ENCODE measurements around the gene TRAPPC5. TPM values are rescaled to one million over a fixed set of nuclear protein-coding genes. Genes with fewer than 3 reads are reported as not detected.

Gene TRAPPC5
- total RNA-seq, 6 experiments from 2014 or later = 143 to 179 (median 159) TPM

GRCh38 chr19:7657131-7657751 is 23.4 kb upstream of the TRAPPC5 start:
- H3K4me1 Mint-ChIP-seq (ENCODE audit: low read depth) = peaks cover 7% of the 10 kb centered on the region
- H3K27ac Mint-ChIP-seq = no peak overlapping the region
- no peak for TF ChIP-seq CTCF (IDR thresholded peaks at IDR 0.05)
- no peak for DNase-seq
- H3K4me3 Mint-ChIP-seq = no peak overlapping the region
- no peaks in the 10 kb centered on the region for H3K9me3 Mint-ChIP-seq
- peaks cover 32% of the 10 kb centered on the region for H3K27me3 Mint-ChIP-seq (ENCODE audit: insufficient read depth)
- H3K36me3 Mint-ChIP-seq (ENCODE audit: low read depth) = no peaks in the 10 kb centered on the region

GRCh38 chr19:7658219-7658686 is 22.4 kb upstream of the TRAPPC5 start:
- Mint-ChIP-seq H3K4me3 (no peak overlapping the region), H3K27me3 (ENCODE audit: insufficient read depth) (peaks cover 36% of the 10 kb centered on the region), H3K4me1 (ENCODE audit: low read depth) (no peaks in the 10 kb centered on the region; the same call in 1 of the 2 replicates), H3K27ac (no peak overlapping the region), H3K9me3 (no peaks in the 10 kb centered on the region), H3K36me3 (ENCODE audit: low read depth) (no peaks in the 10 kb centered on the region)
- no peak for DNase-seq
- TF ChIP-seq CTCF (IDR thresholded peaks at IDR 0.05) = no peak

DNA sequence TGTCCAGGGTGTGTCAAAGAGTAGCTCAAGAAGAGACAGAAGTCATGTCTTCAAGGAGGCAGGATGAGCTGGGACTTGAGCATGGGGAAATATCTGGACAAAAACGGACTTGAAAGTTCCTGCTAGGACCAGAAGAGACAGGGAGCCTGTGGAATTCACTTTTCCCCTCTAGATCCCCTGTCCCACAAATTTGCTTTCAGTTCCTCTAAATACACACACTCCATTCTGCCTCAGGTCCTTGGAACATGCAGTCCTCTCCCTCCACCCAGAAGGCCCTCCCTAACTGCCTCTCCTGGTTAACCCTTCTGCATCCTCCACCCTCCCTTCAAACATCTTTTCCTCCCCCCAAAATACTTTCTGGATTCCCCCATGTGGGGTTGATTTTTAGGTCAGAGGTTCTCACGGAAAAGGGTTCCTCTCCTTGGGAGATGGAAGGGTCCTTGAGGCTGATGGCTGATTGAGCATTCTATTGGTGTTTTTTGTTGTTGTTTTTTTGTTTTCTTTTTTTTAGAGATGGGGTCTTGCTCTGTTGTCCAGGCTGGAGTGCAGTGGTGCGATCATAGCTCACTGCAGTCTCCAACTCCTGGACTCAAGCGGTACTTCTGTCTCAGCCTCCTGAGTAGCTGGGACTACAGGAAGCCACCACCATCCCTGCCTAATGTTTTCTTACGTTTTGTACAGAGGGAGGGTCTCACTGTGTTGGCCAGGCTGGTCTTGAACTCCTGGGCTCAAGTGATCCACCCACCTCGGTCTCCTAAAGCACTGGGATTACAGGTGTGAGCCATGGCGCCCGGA is 18.7 kb upstream of the TRAPPC5 start:
- no peak for DNase-seq
- 0 out of 2 replicates have a peak, but pooled peaks cover 5% of the 10 kb centered on the region for H3K4me1 Mint-ChIP-seq (ENCODE audit: low read depth)
- no peak overlapping the region for H3K27ac Mint-ChIP-seq
- H3K27me3 Mint-ChIP-seq (ENCODE audit: insufficient read depth) = peaks cover 31% of the 10 kb centered on the region
- H3K9me3 Mint-ChIP-seq = no peaks in the 10 kb centered on the region
- H3K4me3 Mint-ChIP-seq = no peak overlapping the region
- no peaks in the 10 kb centered on the region for H3K36me3 Mint-ChIP-seq (ENCODE audit: low read depth)
- no peak for TF ChIP-seq CTCF (IDR thresholded peaks at IDR 0.05)

- no peak for TF ChIP-seq CTCF (IDR thresholded peaks at IDR 0.05)
- Mint-ChIP-seq H3K9me3 (no peaks in the 10 kb centered on the region), H3K36me3 (ENCODE audit: low read depth) (no peaks in the 10 kb centered on the region), H3K27ac (no peak overlapping the region), H3K27me3 (ENCODE audit: insufficient read depth) (peaks cover 25% of the 10 kb centered on the region), H3K4me3 (no peak overlapping the region), H3K4me1 (ENCODE audit: low read depth) (0 out of 2 replicates have a peak, but pooled peaks cover 5% of the 10 kb centered on the region)
- no peak for DNase-seq
These were observed 18.0 kb upstream of the TRAPPC5 start for GRCh38 chr19:7662657-7663056.

DNA sequence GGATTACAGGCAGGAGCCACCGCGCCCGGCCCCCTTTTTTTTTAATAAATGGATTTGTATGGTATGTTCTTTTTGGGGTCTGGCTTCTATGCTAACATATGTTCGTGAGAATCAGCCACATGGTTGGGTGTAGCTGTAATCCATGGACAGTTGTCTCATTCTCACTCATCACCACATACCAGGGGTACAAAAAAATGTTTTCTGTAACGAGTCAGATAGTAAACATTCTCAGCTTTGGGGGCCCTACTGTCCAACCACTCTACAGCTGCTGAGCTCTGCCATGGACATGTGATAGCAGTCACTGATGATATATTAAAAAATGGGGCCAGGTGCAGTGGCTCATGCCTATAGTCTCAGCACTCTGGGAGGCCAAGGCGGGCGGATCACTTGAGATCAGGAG is 16.9 kb upstream of the TRAPPC5 start:
- no peak overlapping the region for H3K4me3 Mint-ChIP-seq
- 0 out of 2 replicates have a peak, but pooled peaks cover 5% of the 10 kb centered on the region for H3K4me1 Mint-ChIP-seq (ENCODE audit: low read depth)
- TF ChIP-seq CTCF (IDR thresholded peaks at IDR 0.05) = no peak
- H3K36me3 Mint-ChIP-seq (ENCODE audit: low read depth) = no peaks in the 10 kb centered on the region
- H3K27ac Mint-ChIP-seq = no peak overlapping the region
- H3K9me3 Mint-ChIP-seq = no peaks in the 10 kb centered on the region
- H3K27me3 Mint-ChIP-seq (ENCODE audit: insufficient read depth) = peaks cover 25% of the 10 kb centered on the region
- DNase-seq = no peak

Measured in HFFc6 (cell line).